ENCODE measurements around the gene ARHGAP6. TPM values are rescaled to one million over a fixed set of nuclear protein-coding genes. Genes with fewer than 3 reads are reported as not detected.

Gene ARHGAP6
- total RNA-seq, 3 donors from 2014 or later = 10.1 to 32.6 (median 14.7) TPM

- Histone ChIP-seq H3K27me3 (peaks cover 0 to 30% of the 10 kb centered on the region in 2 donors), H3K4me3 (no peak overlapping the region), H3K27ac (peak overlapping the region; percentile 6 to 24), H3K9me3 (no peaks in the 10 kb centered on the region), H3K4me1 (no peaks in the 10 kb centered on the region), H3K36me3 (no peaks in the 10 kb centered on the region)
- TF ChIP-seq CTCF (IDR thresholded peaks at IDR 0.05) (no peak), POLR2AphosphoS5 (IDR thresholded peaks at IDR 0.05) (no peak), POLR2A (IDR thresholded peaks at IDR 0.05) (no peak)
- intact Hi-C loops (cut with DNase I; ENCODE audit: low total_unique reads) = no loop called here
- no peak for DNase-seq (ENCODE audit: low spot score in 2 of 2)
Measured at GRCh38 chrX:11446949-11447348, 218.8 kb downstream of the ARHGAP6 start.

- Histone ChIP-seq H3K27ac (no peak overlapping the region), H3K36me3 (no peaks in the 10 kb centered on the region), H3K27me3 (peaks cover 0 to 30% of the 10 kb centered on the region in 2 donors), H3K9me3 (no peaks in the 10 kb centered on the region), H3K4me3 (no peak overlapping the region), H3K4me1 (no peaks in the 10 kb centered on the region)
- TF ChIP-seq CTCF (IDR thresholded peaks at IDR 0.05) = no peak
- no peak for TF ChIP-seq POLR2AphosphoS5 (IDR thresholded peaks at IDR 0.05)
- no peak for TF ChIP-seq POLR2A (IDR thresholded peaks at IDR 0.05)
- intact Hi-C loops (cut with DNase I; ENCODE audit: low total_unique reads) = no loop called here
- DNase-seq (ENCODE audit: low spot score in 2 of 2) = no peak
Measured at GRCh38 chrX:11446336-11446735, 219.4 kb downstream of the ARHGAP6 start.

- Histone ChIP-seq H3K27ac (peak overlapping the region in 1 of 2 donors; percentile 39), H3K36me3 (no peaks in the 10 kb centered on the region), H3K9me3 (no peaks in the 10 kb centered on the region), H3K4me3 (no peak overlapping the region), H3K27me3 (peaks cover 0 to 28% of the 10 kb centered on the region in 2 donors), H3K4me1 (no peaks in the 10 kb centered on the region)
- intact Hi-C loops (cut with DNase I; ENCODE audit: low total_unique reads) = no loop called here
- no peak for DNase-seq (ENCODE audit: low spot score in 2 of 2)
- TF ChIP-seq POLR2A (IDR thresholded peaks at IDR 0.05) = no peak
- TF ChIP-seq CTCF (IDR thresholded peaks at IDR 0.05) = no peak
- TF ChIP-seq POLR2AphosphoS5 (IDR thresholded peaks at IDR 0.05) = no peak
Measured at GRCh38 chrX:11445540-11445939, 220.2 kb downstream of the ARHGAP6 start.

- no peaks in the 10 kb centered on the region for H3K36me3 ChIP-seq
- H3K27me3 ChIP-seq = peaks cover 0 to 20% of the 10 kb centered on the region in 2 donors
- intact Hi-C loops (cut with DNase I; ENCODE audit: low total_unique reads) = no loop called here
- DNase-seq (ENCODE audit: low spot score in 2 of 2) = no peak
- H3K9me3 ChIP-seq = no peaks in the 10 kb centered on the region
- no peak overlapping the region for H3K4me3 ChIP-seq
- TF ChIP-seq CTCF (IDR thresholded peaks at IDR 0.05) (no peak), POLR2AphosphoS5 (IDR thresholded peaks at IDR 0.05) (no peak), POLR2A (IDR thresholded peaks at IDR 0.05) (no peak)
- H3K4me1 ChIP-seq = no peaks in the 10 kb centered on the region
- H3K27ac ChIP-seq = no peak overlapping the region
Measured at GRCh38 chrX:11444052-11444451, 221.7 kb downstream of the ARHGAP6 start.

GRCh38 chrX:11439846-11440245 is 225.9 kb downstream of the ARHGAP6 start:
- Histone ChIP-seq H3K9me3 (no peaks in the 10 kb centered on the region), H3K27me3 (peaks cover 0 to 17% of the 10 kb centered on the region in 2 donors), H3K4me3 (no peak overlapping the region), H3K36me3 (no peaks in the 10 kb centered on the region), H3K4me1 (no peaks in the 10 kb centered on the region), H3K27ac (no peak overlapping the region)
- DNase-seq (ENCODE audit: low spot score in 2 of 2) = no peak
- TF ChIP-seq CTCF (IDR thresholded peaks at IDR 0.05) (no peak), POLR2A (IDR thresholded peaks at IDR 0.05) (no peak), POLR2AphosphoS5 (IDR thresholded peaks at IDR 0.05) (no peak)
- intact Hi-C loops (cut with DNase I; ENCODE audit: low total_unique reads) = no loop called here
